HG03097 (cell line): Measurements from ENCODE around the gene MBNL2.
"Not testable (repeated sequence)": the region's sequence is repeated elsewhere in the genome, so short reads cannot be mapped to it uniquely, and the experiment has no call there.

Source experiments
- ATAC-seq: cut with Tn5 transposase; IDR thresholded peaks from one replicate; pipeline ENCODE4 v1.9.1; 2021; ENCODE audit not compliant: unreplicated experiment, low FRiP score

The MBNL2 gene

GRCh38 chr13:97207252-97207651 is 14.9 kb upstream of the MBNL2 start:
- ATAC-seq: not testable (repeated sequence)

GRCh38 chr13:97211300-97211699 is 10.8 kb upstream of the MBNL2 start:
- no peak for ATAC-seq

GRCh38 chr13:97212004-97212403 is 10.1 kb upstream of the MBNL2 start:
- no peak for ATAC-seq

GRCh38 chr13:97212601-97213040 is 9.5 kb upstream of the MBNL2 start:
- ATAC-seq: peak; percentile 49

GRCh38 chr13:97214921-97215320 is 7.2 kb upstream of the MBNL2 start:
- ATAC-seq: no peak

- ATAC-seq: no peak
Observed at GRCh38 chr13:97215325-97215724, 6.8 kb upstream of the MBNL2 start.

- no peak for ATAC-seq
Observed at GRCh38 chr13:97219226-97219625, 2.9 kb upstream of the MBNL2 start.

- ATAC-seq: no peak
Observed at GRCh38 chr13:97220151-97220900, 1.8 kb upstream of the MBNL2 start.

- no peak for ATAC-seq
Observed at GRCh38 chr13:97221046-97221445, 1.1 kb upstream of the MBNL2 start.

GRCh38 chr13:97221466-97221865 is 667 bp upstream of the MBNL2 start:
- ATAC-seq: no peak

- no peak for ATAC-seq
Observed at GRCh38 chr13:97223037-97223710, 1.0 kb downstream of the MBNL2 start.

- no peak for ATAC-seq
Observed at GRCh38 chr13:97223711-97224541, 1.8 kb downstream of the MBNL2 start.

GRCh38 chr13:97224544-97225300 is 2.6 kb downstream of the MBNL2 start:
- ATAC-seq: no peak

- ATAC-seq: no peak
Observed at GRCh38 chr13:97225533-97225932, 3.4 kb downstream of the MBNL2 start.

GRCh38 chr13:97226013-97226412 is 3.9 kb downstream of the MBNL2 start:
- no peak for ATAC-seq

- peak; percentile 50 for ATAC-seq
Observed at GRCh38 chr13:97226788-97227627, 4.9 kb downstream of the MBNL2 start.

GRCh38 chr13:97228850-97229521 is 6.9 kb downstream of the MBNL2 start:
- ATAC-seq: no peak

GRCh38 chr13:97229699-97230098 is 7.6 kb downstream of the MBNL2 start:
- no peak for ATAC-seq
